ENCODE results near the gene SNX8. TPM values are rescaled to one million over a fixed set of nuclear protein-coding genes. Genes with fewer than 3 reads are reported as not detected.

The SNX8 gene
- total and polyA plus RNA-seq, 2 of the 13 experiments (the other 11 are each of a cell fraction or from before 2014, with no cell fraction given), result 20.6 to 45.2 TPM

- TF ChIP-seq, protein P1, sequence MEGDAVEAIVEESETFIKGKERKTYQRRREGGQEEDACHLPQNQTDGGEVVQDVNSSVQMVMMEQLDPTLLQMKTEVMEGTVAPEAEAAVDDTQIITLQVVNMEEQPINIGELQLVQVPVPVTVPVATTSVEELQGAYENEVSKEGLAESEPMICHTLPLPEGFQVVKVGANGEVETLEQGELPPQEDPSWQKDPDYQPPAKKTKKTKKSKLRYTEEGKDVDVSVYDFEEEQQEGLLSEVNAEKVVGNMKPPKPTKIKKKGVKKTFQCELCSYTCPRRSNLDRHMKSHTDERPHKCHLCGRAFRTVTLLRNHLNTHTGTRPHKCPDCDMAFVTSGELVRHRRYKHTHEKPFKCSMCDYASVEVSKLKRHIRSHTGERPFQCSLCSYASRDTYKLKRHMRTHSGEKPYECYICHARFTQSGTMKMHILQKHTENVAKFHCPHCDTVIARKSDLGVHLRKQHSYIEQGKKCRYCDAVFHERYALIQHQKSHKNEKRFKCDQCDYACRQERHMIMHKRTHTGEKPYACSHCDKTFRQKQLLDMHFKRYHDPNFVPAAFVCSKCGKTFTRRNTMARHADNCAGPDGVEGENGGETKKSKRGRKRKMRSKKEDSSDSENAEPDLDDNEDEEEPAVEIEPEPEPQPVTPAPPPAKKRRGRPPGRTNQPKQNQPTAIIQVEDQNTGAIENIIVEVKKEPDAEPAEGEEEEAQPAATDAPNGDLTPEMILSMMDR (CRISPR knock-in tag; IDR thresholded peaks at IDR 0.05), result peak; percentile 89
- TF ChIP-seq RAD21 (CRISPR knock-in tag; IDR thresholded peaks at IDR 0.05) (peak; percentile 67), ZNF569 (CRISPR knock-in tag; IDR thresholded peaks at IDR 0.05; ENCODE audit: borderline replicate concordance) (no peak), SMC3 (IDR thresholded peaks at IDR 0.05; ENCODE audit: low read length) (peak; percentile 20; the same call in 1 of the 2 replicates), XRCC5 (optimal IDR thresholded peaks at IDR 0.05; ENCODE audit: low read length) (peak; percentile 65), STAG1 (CRISPR knock-in tag; IDR thresholded peaks at IDR 0.05) (peak; percentile 79), EP300 (IDR thresholded peaks at IDR 0.05; ENCODE audit: low read depth in 2 of 2, low read length in 2 of 2) (no peak), EP300 (CRISPR knock-in tag; IDR thresholded peaks at IDR 0.05; ENCODE audit: borderline replicate concordance) (0 out of 2 replicates have a peak, but pooled peaks have one; percentile 23), ZNF687 (CRISPR knock-in tag; IDR thresholded peaks at IDR 0.05) (peak; percentile 52), NFIB (CRISPR knock-in tag; IDR thresholded peaks at IDR 0.05; ENCODE audit: borderline replicate concordance) (no peak), SALL1 (CRISPR knock-in tag; IDR thresholded peaks at IDR 0.05) (peak; percentile 21; the same call in 1 of the 2 replicates), HNRNPLL (IDR thresholded peaks at IDR 0.05; ENCODE audit: low read depth, low read length, poor library complexity, severe bottlenecking) (peak; percentile 21), DPF2 (CRISPR knock-in tag; IDR thresholded peaks at IDR 0.05; ENCODE audit: borderline replicate concordance, low read depth) (0 out of 2 replicates have a peak, but pooled peaks have one; percentile 20)
- TF ChIP-seq, protein P2, sequence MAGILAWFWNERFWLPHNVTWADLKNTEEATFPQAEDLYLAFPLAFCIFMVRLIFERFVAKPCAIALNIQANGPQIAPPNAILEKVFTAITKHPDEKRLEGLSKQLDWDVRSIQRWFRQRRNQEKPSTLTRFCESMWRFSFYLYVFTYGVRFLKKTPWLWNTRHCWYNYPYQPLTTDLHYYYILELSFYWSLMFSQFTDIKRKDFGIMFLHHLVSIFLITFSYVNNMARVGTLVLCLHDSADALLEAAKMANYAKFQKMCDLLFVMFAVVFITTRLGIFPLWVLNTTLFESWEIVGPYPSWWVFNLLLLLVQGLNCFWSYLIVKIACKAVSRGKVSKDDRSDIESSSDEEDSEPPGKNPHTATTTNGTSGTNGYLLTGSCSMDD (CRISPR knock-in tag; IDR thresholded peaks at IDR 0.05), result no peak
- TF ChIP-seq, protein P3, sequence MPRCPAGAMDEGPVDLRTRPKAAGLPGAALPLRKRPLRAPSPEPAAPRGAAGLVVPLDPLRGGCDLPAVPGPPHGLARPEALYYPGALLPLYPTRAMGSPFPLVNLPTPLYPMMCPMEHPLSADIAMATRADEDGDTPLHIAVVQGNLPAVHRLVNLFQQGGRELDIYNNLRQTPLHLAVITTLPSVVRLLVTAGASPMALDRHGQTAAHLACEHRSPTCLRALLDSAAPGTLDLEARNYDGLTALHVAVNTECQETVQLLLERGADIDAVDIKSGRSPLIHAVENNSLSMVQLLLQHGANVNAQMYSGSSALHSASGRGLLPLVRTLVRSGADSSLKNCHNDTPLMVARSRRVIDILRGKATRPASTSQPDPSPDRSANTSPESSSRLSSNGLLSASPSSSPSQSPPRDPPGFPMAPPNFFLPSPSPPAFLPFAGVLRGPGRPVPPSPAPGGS (CRISPR knock-in tag; IDR thresholded peaks at IDR 0.05), result 0 out of 2 replicates have a peak, but pooled peaks have one; percentile 46
Measured at GRCh38 chr7:2247141-2247995, 66.9 kb downstream of the SNX8 start (continued).

Measured in HepG2 (cell line).